ENCODE results near the gene WDFY4. TPM values are rescaled to one million over a fixed set of nuclear protein-coding genes. Genes with fewer than 3 reads are reported as not detected.

WDFY4 gene
- total and polyA plus RNA-seq, 7 donors, result 0.23 to 1.3 (median 0.69) TPM

DNA sequence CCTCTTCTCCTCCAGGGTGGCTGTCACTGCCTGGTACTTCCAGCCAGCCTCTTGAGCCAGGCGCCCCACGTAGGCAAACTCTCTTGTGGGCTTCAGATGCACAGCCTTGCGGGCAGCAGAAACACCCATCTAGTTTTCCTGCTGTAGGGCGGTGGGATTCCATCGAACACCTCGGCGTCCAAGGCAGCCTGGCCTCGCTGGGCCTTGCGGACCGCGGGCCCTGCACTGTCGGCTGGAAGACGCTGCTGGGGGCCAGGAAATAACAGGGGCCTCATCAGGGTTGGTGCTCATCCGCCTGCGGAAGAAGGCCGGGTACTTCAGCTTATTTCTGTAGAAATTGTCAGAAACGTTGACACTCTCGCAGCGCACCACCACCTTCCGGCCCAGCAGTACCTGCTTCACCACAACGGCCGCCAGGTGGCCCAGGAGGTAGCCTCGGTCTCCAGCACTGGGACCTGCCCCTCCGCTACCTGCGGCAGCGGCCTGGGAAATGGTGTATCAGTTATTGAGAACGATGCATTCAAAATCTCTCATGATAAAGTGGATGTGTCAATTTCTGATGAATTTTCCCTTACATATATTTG, 61.1 kb downstream of the WDFY4 start:
- H3K4me1 ChIP-seq, result no peaks in the 10 kb centered on the region
- no peaks in the 10 kb centered on the region for H3K36me3 ChIP-seq (ENCODE audit: insufficient read depth in 1 of 2, low read depth in 1 of 2)
- no peak overlapping the region for H3K4me3 ChIP-seq
- ATAC-seq, result no peak
- no peak overlapping the region for H3K27ac ChIP-seq
- H3K27me3 ChIP-seq (ENCODE audit: insufficient read depth in 3 of 3, low read length in 2 of 3), result no peaks in the 10 kb centered on the region
- intact Hi-C loops (cut with DNase I), result no loop called here
- TF ChIP-seq, protein P1, sequence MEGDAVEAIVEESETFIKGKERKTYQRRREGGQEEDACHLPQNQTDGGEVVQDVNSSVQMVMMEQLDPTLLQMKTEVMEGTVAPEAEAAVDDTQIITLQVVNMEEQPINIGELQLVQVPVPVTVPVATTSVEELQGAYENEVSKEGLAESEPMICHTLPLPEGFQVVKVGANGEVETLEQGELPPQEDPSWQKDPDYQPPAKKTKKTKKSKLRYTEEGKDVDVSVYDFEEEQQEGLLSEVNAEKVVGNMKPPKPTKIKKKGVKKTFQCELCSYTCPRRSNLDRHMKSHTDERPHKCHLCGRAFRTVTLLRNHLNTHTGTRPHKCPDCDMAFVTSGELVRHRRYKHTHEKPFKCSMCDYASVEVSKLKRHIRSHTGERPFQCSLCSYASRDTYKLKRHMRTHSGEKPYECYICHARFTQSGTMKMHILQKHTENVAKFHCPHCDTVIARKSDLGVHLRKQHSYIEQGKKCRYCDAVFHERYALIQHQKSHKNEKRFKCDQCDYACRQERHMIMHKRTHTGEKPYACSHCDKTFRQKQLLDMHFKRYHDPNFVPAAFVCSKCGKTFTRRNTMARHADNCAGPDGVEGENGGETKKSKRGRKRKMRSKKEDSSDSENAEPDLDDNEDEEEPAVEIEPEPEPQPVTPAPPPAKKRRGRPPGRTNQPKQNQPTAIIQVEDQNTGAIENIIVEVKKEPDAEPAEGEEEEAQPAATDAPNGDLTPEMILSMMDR (IDR thresholded peaks at IDR 0.05), result no peak
- no peaks in the 10 kb centered on the region for H3K9me3 ChIP-seq
- WGBS, 3 donors, result 71 to 76% (median 75%) methylated on average over 27 of the region's 27 CpGs
- no peak for DNase-seq

DNA sequence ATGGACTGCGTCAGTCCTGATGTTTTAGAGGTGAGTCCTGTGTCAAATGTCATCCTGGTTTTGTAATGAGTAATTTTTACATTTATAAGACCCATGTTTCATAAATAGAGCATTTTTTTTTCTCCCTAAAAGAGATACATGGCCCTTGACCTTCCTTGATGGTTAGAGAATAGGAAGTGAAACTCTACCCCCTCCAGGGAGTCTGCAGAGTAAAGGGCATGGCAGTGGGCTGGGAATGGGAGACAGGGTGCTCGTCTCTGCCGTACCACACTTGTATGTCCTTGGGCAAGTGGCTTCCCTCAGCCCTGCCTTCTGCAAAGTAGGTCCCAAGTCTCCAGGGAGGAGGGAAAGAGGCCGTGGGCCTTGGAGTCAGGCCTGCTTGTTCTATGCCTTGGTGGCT, 63.9 kb downstream of the WDFY4 start:
- TF ChIP-seq, protein P1 (IDR thresholded peaks at IDR 0.05), result no peak
- ATAC-seq (no peak), DNase-seq (no peak)
- H3K4me3 ChIP-seq, result no peak overlapping the region
- intact Hi-C loops (cut with DNase I), result no loop called here
- WGBS, 3 donors, result 66 to 71% (median 71%) methylated on average over 4 of the region's 4 CpGs
- H3K36me3 ChIP-seq (ENCODE audit: insufficient read depth in 1 of 2, low read depth in 1 of 2), result no peaks in the 10 kb centered on the region
- H3K27ac ChIP-seq, result no peak overlapping the region
- H3K9me3 ChIP-seq, result no peaks in the 10 kb centered on the region
- H3K27me3 ChIP-seq (ENCODE audit: insufficient read depth in 3 of 3, low read length in 2 of 3), result no peaks in the 10 kb centered on the region
- no peaks in the 10 kb centered on the region for H3K4me1 ChIP-seq

DNA sequence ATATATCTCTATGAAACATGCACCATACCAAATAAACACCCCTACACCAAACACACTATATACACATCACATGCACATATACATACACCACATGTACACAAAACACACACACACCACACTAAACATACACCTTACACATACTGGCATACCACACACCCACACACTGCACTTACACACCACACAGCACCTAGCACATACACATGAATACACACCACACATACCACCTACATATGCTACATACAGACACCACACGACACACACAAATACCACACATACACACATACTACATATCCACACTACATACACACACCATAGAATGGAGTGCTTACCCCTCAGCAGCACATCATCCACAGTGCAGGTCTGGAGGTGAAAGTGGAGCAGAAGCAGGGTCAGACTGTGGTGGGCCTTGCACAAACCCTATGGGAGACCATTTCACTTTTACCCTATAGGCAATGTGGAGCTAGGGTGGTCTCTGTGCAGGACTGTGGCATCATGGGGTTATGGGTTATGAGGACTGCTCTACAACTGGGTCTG, 64.6 kb downstream of the WDFY4 start:
- no peak for DNase-seq
- no peak for ATAC-seq
- H3K27me3 ChIP-seq (ENCODE audit: insufficient read depth in 3 of 3, low read length in 2 of 3), result no peaks in the 10 kb centered on the region
- WGBS, 3 donors, result 96 to 100% (median 100%) methylated on average over 1 of the region's 1 CpG
- intact Hi-C loops (cut with DNase I), result no loop called here
- no peak overlapping the region for H3K27ac ChIP-seq
- no peaks in the 10 kb centered on the region for H3K4me1 ChIP-seq
- H3K9me3 ChIP-seq, result no peaks in the 10 kb centered on the region
- H3K4me3 ChIP-seq, result no peak overlapping the region
- H3K36me3 ChIP-seq (ENCODE audit: insufficient read depth in 1 of 2, low read depth in 1 of 2), result no peaks in the 10 kb centered on the region
- TF ChIP-seq, protein P1 (IDR thresholded peaks at IDR 0.05), result no peak

DNA sequence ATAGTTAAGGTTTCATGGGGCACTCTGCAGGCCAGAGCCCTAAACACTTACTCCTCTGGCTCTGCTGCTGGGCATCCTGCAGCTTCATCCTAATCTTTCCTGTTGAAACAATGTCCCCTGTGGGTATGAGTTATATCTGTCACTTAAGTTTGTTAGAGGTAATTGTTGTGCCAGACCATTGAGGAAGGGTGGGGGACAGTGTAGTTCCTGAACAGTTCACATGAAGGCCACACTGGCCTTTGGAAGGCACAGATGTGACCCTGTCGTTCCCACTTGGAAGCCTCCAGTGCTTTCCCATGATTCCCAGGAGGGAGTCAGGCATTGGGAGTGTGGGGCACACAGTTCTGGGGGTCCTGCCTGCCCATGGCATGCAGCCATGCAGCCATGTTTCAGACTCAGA, 65.3 kb downstream of the WDFY4 start:
- H3K27ac ChIP-seq, result no peak overlapping the region
- no peaks in the 10 kb centered on the region for H3K36me3 ChIP-seq (ENCODE audit: insufficient read depth in 1 of 2, low read depth in 1 of 2)
- no peak for ATAC-seq
- 44 to 55% (median 50%) methylated on average over 1 of the region's 1 CpG for WGBS, 3 donors
- intact Hi-C loops (cut with DNase I), result no loop called here
- DNase-seq, result no peak
- no peaks in the 10 kb centered on the region for H3K9me3 ChIP-seq
- H3K4me3 ChIP-seq, result no peak overlapping the region
- TF ChIP-seq, protein P1 (IDR thresholded peaks at IDR 0.05), result no peak
- no peaks in the 10 kb centered on the region for H3K4me1 ChIP-seq
- no peaks in the 10 kb centered on the region for H3K27me3 ChIP-seq (ENCODE audit: insufficient read depth in 3 of 3, low read length in 2 of 3)

DNA sequence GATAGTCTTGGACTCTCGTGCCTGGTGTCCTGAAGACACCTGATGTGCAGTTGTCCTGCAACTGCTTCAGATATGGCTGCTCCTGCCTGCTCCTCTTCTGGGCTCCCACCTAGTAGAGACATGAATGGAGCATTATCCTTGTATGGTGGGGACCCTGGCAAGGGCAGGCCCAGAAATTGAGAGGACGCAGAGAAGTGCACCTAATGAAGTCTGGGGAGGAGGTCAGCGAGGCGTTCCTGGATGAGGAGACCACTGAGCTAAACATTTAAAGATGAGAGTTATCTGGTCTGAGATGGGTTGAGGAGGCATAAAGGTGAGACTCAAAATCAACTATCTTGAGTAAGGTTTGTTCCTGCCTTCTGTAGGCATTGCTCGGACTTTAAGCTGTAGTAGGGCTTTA, 66.3 kb downstream of the WDFY4 start:
- H3K27me3 ChIP-seq (ENCODE audit: insufficient read depth in 3 of 3, low read length in 2 of 3), result no peaks in the 10 kb centered on the region
- no peaks in the 10 kb centered on the region for H3K9me3 ChIP-seq
- intact Hi-C loops (cut with DNase I), result no loop called here
- H3K4me1 ChIP-seq, result no peaks in the 10 kb centered on the region
- TF ChIP-seq, protein P1 (IDR thresholded peaks at IDR 0.05), result no peak
- H3K4me3 ChIP-seq, result no peak overlapping the region
- H3K36me3 ChIP-seq (ENCODE audit: insufficient read depth in 1 of 2, low read depth in 1 of 2), result no peaks in the 10 kb centered on the region
- H3K27ac ChIP-seq, result no peak overlapping the region
- 92 to 93% (median 92%) methylated on average over 5 of the region's 5 CpGs for WGBS, 3 donors
- DNase-seq (no peak), ATAC-seq (no peak)
